Choroid plexus epithelial cell (primary cell): ENCODE results near the gene IL23R.

Experiments used
- DNase-seq: peaks from one replicate; pipeline ENCODE4 v3.0.0-alpha.2; 2010; ENCODE audit warnings: low read depth
- H3K4me3 ChIP-seq: 2 replicates; pipeline ENCODE4 v1.5.1; 2011; ENCODE audit warnings: low read depth, mild to moderate bottlenecking, control low read depth, low read length, moderate library complexity
- TF ChIP-seq, protein P1 (sequence below): conservative IDR thresholded peaks from 2 replicates; pipeline ENCODE4 v1.5.1; 2011; ENCODE audit warnings: low read depth, mild to moderate bottlenecking, control low read depth, inconsistent platforms, low read length, moderate library complexity

Gene IL23R

DNA sequence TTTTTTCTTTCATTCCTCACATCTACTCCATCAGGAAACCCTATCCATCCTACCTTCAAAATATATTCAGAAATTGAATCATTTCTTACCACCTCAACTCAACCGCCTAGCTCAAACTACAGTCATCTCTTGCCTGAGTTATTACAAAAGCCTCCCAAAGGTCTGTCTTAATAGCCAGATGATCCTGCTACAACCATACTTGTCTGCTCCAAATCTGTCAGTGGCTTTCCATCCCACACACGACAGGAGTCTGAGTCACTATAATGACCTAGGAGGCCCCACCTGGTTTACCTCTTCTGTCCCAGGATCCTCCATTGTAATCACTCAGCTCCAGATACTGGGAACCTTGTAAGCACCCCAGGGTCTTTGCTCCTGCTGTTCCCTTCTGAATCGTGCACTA, 104.3 kb downstream of the IL23R start:
- TF ChIP-seq, protein P1, sequence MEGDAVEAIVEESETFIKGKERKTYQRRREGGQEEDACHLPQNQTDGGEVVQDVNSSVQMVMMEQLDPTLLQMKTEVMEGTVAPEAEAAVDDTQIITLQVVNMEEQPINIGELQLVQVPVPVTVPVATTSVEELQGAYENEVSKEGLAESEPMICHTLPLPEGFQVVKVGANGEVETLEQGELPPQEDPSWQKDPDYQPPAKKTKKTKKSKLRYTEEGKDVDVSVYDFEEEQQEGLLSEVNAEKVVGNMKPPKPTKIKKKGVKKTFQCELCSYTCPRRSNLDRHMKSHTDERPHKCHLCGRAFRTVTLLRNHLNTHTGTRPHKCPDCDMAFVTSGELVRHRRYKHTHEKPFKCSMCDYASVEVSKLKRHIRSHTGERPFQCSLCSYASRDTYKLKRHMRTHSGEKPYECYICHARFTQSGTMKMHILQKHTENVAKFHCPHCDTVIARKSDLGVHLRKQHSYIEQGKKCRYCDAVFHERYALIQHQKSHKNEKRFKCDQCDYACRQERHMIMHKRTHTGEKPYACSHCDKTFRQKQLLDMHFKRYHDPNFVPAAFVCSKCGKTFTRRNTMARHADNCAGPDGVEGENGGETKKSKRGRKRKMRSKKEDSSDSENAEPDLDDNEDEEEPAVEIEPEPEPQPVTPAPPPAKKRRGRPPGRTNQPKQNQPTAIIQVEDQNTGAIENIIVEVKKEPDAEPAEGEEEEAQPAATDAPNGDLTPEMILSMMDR, result no peak
- no peak for DNase-seq
- no peak overlapping the region for H3K4me3 ChIP-seq

DNA sequence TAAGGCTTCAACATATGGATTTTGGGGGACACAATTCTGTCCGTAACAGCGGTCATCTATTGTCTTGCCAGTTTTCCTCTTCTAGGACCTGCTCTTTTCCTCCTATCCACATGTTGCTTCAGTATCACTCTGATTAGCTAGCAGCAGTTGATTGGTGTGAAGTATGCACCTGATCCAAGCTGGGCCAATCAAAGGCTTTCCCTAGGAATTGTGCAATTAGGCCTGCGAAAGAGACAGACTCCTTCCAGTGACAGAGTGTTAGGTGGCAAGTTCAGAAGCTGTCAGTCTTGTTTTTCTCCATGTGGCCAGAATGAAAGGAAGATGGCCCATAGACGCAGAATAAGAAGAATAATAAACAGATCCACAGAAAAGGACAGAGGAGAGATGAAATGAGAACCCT, 107.3 kb downstream of the IL23R start:
- TF ChIP-seq, protein P1, result no peak
- DNase-seq, result no peak
- no peak overlapping the region for H3K4me3 ChIP-seq

DNA sequence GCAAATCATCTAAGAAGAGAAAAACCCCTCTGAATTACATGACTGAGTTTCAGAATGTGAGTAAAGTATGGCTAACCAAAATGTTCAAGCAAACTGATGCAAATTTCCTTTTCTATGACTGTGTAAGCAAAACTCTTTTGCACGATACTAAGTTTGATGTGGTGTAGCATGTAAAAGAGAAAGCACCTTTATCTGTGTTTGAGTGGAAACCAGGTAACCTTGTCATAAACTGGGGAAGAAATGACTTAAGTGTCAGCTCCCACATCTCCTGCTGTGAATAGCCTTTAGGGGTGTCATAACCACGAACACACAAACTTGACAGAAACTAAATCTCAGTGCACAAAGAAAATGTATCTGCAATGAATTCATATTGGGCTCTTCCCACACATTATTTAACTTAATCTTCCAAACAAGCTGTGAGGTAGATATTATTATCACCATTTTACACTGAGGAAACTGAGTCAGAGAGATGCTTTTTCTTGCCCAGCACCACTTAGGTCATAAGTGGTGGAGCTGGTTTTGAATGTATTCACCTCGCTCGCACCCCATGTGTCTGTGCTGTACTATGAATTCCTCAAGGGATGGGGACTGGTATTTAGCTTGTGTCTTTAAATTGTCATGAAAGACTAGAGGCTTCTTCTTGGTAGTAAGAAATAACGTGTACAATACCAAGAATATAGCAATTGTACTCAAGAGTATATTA, 108.5 kb downstream of the IL23R start:
- no peak overlapping the region for H3K4me3 ChIP-seq
- TF ChIP-seq, protein P1, result no peak
- no peak for DNase-seq

- no peak overlapping the region for H3K4me3 ChIP-seq
- TF ChIP-seq, protein P1, result no peak
- no peak for DNase-seq
Measured at GRCh38 chr1:67280696-67281095, 114.4 kb downstream of the IL23R start.

GRCh38 chr1:67281244-67281643, 115.0 kb downstream of the IL23R start:
- no peak for DNase-seq
- TF ChIP-seq, protein P1, result no peak

DNA sequence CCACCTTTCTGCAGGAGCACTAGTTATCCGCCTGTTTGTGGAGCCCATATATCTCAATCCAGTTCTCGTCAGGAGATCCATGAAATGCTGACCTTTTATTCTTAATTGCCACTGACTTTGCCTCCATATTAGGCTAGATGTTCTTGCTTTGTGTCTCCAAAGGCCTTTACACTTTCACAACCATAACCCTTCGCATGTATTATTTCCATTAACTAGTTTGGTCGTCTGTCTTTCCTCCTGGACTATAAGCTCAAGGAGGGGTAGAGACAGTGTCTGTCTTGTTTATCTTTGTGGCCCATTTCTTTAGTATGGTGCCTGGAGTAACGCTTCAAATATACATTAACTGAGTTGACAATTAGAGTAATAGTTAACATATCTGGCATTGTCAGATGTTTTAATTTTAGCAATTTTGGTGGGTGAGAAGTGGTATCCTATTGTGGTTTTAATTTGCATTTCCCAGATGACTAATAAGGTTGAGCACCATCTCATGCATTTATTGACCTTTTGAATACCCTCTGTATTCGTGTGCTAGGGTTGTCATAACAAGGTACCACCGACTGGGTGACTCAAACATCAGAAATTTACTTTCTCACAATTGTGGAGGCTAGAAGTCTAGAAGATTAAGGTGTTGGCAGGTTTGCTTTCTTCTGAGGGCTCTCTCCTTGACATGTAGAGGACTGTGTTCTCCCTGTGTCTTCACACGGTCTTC, 119.7 kb downstream of the IL23R start:
- H3K4me3 ChIP-seq, result no peak overlapping the region
- TF ChIP-seq, protein P1, result no peak
- DNase-seq, result peak; percentile 17

More at GRCh38 chr1:67281244-67281643, 115.0 kb downstream of the IL23R start:
- no peak overlapping the region for H3K4me3 ChIP-seq
